GM19324 (cell line): ENCODE data around the gene ARL5C.

ENCODE experiments used
- ATAC-seq: cut with Tn5 transposase; IDR thresholded peaks from one replicate; pipeline ENCODE4 v1.9.1; 2021; ENCODE audit warnings: mild to moderate bottlenecking, moderate library complexity; ENCODE audit not compliant: unreplicated experiment, low FRiP score

ARL5C gene, protein sequence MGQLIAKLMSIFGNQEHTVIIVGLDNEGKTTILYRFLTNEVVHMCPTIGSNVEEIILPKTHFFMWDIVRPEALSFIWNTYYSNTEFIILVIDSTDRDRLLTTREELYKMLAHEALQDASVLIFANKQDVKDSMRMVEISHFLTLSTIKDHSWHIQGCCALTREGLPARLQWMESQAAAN

DNA sequence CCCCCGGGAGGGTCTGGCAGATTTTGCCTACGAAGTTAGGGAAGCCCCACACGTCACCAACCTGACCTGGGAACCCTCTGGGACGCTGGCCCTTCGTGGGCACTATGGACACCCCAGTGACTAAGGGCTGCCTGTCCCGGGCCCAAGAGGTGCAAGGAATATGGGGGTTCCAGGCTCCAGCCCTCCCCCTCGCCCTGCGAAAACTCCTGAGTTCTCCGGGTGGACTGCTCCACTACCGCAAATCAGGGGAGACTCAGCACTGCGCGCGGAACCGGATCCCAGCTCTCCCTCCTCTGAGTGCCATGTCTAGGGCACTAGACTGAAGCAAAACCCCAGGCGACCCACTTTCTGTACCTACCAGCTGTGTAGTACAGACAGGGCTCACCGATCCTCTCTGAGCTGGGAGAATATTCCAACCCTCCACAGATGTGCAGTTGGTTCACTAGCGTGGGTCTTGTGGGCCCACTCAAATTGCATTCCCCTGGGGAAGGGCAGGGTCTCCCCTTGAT is at the start of gene ARL5C:
Gene ARL5C (minus strand): TSS at position 321 of the 509 bp plus-strand sequence. CDS start 401 bp downstream, outside the sequence.
- ATAC-seq, result no peak

DNA sequence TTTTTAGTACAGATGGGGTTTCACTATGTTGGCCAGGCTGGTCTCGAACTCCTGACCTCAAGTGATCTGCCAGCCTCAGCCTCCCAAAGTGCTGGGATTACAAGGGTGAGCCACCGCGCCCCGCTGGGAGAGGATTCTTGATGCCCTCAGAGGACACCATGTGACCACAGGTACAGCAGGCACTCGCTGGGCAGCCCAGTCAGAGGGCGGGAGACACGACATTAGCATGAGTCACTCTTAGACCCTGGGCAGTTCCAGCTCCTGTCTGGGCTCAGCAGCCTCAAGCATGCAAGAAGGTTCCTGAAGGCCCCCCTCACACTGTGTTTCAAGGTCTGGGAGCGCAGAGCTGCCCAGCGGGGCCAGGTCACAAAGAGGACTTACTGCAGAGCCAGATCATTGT is 47.9 kb upstream of the ARL5C start:
- no peak for ATAC-seq

DNA sequence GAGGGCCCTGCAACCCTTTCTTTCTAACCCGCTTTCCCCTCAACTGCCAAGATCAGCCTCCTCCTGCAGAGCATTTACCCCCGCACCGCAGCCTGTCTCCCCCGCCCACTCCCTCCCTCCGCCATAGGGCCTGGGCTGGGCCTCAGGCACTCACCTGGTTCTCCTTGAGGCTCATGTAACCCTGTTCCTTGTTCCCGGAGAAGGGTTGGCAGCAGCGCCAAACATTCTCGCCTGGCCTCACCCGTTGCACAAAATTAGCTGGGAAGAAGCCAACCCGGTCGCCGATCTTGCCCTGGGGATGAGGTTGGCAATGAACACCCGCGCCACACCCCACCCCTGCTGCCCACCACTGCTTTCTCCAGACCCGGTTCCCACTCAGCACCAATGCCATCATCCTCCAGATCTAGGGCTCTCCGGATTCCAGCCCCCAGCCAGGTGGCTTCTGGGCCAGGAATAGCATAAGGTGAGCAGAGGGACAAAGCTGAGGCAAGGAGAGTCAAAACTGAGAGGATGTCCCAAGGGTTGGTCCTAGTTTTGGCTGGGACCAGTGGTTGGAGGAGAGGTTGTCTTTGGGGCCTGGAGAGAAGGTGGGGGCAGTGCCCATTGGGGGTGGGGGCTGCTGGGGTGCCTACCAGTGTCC is 47.0 kb upstream of the ARL5C start:
- ATAC-seq, result no peak

DNA sequence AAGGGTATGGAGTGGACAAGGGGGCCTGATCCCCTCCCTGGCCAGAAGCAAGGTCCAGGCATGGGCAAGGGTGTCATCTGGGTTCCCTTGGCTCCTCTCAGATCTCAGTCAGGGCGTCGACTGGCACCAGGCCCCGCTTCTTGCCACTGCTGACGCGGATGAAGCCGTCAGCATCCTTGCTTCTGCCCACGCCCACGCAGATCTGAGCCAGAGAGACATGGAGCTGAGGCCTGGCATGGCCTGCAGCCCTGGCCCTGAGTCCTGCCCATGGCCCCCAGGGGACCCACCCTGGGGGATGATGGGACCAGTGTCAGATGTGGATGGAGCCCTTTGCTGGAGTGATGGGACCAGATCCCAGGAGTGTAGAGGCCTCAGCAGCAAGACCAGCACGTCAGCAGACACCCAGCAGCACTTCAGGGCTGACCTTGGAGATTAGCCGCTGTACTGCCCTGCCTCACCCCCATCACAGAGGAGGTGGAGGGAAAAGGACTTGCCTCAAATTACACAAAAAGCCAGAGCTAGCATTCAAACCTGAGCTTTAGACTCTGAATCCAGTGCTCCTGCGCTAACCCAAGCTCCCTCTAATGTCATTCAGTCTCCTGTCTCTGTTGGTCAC is 46.3 kb upstream of the ARL5C start:
- ATAC-seq, result no peak

DNA sequence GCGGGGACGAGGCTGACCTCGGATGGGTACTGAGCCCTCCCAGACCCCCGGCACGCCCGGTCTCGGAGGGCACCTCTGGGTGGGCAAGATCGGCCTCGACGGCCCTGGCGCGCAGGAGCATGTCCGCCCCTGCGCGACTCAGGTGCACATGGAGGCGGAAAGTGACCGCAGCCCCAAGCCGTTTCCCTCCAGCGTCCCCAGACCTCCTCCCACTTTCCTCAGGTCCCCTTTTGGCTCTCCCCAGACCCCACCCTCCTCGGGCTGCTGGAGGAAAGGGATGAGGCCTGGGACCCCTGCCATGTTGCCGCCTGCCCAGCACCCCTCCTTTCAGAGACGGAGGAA is 44.1 kb upstream of the ARL5C start:
- ATAC-seq, result no peak

DNA sequence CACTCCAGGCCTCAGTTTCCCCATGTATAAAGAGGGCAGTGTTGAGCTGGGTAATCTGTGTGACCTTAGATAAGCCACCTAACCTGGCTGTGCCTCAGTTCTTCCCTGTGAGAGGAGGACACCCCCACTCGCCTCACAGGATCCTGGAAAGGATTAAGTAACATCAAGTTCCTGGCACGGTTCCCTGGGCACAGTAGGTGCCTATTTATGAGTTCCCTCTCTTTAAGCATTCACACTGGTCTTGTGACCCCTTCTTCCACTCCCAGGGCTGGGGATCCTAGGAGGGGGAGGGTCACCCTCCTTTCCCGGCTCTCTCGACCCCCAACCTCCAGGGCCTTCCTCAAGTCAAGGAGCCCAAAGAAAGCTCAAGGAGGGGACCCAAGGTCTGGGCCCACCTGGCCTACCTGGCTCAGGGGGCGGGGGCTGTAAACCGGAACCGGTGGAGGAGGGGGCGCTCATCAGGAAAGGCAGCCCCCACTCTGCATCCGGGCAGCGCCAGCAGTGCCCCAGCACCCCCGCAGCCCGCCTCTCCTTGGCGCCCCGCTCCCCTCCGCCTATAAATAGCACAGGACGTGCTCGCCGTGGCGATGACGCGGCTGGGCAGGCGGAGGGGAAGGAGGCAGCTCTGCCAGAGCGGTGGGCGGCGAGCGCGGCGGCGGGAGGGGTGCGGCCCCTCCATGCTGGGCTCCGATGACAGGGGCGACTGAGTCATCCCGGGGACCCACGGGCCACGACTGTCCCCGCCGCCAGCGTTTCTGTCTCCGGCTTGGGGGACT is 43.5 kb upstream of the ARL5C start:
- ATAC-seq, result no peak

DNA sequence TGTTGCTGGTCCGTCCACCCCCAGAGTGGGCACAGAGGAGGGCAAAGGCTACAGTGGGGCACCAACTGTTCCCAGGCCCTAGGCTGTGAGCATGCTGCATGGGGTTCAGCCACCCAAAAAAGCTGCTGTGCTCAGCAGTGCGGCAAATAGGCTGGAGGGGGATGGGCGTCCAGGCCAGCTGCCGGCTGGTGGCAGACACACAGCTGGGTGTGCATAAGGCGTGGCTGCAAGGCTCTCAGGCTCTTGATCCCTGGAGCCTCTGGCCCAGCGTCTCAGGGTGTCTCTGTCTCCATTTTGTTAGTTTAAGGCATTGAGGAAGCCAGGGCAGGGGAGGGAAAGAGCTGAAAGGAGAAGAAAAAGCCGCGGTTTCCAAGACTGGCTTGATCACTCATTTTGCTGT is 42.9 kb upstream of the ARL5C start:
- no peak for ATAC-seq

DNA sequence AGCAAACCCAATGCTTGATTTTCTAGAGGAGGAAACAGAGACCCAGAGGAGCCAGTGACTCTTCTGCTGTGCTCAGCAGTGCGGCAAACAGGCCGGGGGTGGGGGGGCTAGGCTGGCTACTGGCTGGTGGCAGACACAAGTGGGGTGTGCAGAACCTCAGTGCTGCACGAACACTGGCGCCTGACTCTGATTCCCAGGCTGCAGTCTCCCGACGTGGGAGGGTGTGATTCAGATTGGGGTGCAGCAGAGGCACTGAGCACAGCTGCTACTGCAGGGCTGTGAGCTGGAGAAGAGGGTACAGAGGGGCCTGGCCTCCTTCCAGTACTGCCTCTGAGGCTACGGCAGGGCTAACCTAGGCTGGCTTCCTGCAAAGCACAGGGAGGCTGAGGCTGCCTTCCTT is 42.2 kb upstream of the ARL5C start:
- ATAC-seq, result no peak

DNA sequence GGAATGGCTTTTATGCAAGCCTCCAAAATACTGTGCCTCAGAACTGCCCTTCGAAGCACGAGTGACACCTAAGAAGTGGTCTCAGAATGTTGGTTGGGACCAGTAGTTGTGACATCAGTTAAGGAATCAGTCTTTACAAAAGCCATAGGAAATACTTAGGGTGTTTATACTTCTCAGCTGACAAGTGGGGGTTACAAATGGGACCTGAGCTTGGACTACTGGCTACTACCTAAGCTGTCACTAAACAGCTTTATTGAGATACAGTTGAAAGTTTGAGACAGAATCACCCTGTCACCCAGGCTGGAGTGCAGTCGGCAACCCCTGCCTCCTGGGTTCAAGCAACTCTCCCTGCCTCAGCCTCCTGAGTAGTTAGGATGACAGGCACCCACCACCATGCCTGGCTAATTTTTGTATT is 39.2 kb upstream of the ARL5C start:
- no peak for ATAC-seq

DNA sequence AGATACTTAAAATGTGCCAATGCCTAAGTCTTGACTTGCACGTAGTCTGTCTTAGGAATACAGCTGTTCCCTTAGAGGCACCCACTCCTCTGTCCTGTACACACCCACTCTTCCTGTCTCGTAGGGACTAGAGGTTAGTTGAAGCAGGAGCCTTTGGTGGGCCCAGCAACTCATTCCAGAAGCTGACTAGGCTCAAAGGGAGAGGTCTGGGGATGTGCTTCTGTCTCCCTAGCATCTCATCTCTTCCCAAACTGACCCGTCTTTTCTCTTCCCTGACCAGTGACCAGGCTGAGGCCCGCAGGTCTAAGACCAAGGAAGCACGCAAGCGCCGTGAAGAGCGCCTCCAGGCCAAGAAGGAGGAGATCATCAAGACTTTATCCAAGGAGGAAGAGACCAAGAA is 38.3 kb upstream of the ARL5C start:
- ATAC-seq, result no peak

DNA sequence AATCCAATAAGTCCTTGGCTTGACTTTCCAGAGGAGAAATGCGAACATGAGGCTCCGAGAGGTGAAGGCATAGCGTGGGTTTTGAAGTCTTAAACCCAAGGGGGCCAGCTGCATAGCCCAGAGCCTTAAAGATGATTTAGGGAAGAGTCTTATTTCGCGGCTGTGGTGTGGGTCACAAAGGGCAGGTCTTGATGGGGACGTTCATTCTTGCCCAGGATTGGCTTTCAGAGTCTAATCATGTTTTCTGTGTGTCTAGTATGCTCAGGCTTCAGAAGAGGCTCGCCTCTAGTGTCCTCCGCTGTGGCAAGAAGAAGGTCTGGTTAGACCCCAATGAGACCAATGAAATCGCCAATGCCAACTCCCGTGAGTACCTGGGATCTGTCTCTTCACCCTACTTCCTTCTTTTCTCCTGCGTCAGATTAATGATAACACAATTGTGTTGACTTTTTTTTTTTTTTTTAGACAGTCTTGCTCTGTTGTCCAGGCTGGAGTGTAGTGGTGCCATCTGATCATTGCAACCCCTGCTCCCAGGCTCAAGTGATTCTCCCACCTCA is 35.1 kb upstream of the ARL5C start:
- ATAC-seq, result no peak

DNA sequence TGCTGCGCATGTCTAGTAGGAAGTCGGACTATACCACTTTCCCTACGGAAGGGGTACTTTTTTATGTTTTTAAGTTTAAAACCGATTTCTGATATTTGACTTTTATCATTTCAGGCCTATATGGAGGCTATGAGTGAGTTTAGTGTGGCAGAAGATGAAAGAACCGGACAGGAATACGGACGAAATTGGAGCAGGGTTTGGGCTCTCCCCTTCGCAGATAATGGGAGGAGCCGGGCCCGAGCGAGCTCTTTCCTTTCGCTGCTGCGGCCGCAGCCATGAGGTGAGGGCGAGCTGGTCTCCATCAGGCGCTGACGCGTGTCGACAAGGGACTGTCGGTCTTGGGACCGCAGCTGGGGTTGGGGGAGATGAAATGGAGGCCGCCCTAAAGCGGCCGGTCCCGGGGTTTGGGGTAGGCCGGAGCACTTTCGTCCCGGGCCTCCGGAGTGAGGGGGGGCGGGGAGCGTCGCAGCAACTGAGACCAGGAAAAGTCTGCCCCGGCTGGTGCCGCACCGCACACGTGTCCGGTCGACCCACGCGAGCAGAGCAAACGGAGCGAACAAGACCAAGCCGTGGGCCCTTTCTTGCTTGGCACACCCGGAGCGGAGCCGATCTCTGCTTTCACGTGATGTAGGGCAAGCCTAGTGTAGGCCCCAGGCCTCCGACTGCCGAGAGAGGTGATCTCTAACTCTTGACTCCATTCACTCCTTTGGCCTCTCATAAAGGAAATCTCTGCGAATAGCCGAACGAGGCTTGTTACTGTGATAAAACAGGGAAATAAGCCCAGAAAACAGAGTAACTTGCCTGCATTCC is 34.3 kb upstream of the ARL5C start, which contains the start of gene RPL19:
Gene RPL19 (plus strand): TSS at position 214 of the 810 bp plus-strand sequence. CDS start 62 bp downstream, at position 276.
- ATAC-seq, result peak; percentile 66

DNA sequence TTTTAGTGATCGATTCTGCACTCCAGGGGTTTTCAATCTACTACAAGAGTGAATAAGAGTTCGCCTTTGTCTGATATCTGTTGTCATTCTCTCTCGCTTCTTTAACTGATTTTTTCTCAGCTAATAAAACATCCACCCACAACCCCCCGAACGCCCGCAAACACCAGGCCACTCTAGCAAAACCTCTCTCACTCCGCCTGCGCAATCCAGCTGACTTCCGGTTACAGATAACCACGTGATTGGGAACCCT is 33.8 kb upstream of the ARL5C start:
- peak; percentile 64 for ATAC-seq

DNA sequence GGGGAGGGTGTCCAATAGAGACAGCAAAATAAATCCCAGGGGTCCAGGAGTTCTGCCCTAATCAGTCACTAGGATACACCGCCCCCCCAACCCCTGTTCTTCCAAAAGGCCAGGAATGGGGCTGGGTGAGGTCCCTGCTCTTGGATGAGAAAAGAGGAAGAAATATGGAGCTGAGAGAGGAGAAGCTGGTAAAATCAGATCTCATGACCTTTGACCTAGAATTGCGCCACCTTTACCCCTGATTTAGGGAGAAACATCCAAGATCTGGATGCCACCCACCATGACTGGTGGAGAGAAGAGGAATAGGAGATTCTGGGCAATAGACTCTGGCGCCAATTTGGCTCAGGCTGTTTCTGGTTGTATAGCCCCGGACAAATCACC is 32.2 kb upstream of the ARL5C start:
- ATAC-seq, result no peak

DNA sequence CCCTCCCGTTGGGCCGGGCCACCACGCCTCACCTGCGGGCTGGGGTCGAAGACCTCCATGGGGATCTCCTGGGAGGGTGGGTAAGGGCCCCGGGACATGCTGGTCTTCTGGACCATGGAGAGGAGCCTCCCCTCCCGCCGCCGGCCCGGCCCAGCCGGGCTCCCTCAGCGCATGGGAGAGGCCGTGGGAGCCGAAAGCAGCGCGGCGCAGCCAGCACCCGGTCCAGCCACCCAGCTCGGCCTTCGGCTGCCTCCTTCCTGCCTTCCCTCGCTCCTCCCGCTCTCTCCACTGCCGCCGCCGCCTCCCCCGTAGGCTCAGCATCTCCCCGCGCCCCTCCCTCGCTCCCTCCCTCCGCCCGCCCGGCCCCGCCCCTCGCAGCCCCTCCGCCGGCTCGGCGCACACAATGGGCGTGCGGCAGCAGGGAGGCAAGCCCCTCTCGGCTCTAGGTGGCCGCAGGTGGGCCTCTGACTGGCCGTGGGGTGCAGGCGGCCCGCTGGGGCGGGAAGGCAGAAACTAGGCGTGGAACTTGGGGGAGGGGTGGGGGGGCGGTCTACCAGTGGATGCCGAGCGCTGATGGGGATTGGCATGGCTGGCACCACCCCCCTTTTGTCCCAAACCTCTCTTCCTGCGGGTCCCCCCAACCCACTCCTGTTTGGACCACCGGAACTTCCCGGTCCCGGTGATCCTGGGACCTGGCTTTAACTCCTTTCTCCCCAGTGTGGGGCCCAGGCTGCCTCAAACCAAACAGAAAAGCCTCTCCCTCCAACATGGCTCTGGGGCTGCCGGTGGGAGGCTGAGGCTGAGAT is 31.6 kb upstream of the ARL5C start, which contains the start of gene CACNB1:
Gene CACNB1 (minus strand): TSS at position 290 of the 806 bp plus-strand sequence. CDS start 174 bp downstream, at position 116.
- no peak for ATAC-seq

DNA sequence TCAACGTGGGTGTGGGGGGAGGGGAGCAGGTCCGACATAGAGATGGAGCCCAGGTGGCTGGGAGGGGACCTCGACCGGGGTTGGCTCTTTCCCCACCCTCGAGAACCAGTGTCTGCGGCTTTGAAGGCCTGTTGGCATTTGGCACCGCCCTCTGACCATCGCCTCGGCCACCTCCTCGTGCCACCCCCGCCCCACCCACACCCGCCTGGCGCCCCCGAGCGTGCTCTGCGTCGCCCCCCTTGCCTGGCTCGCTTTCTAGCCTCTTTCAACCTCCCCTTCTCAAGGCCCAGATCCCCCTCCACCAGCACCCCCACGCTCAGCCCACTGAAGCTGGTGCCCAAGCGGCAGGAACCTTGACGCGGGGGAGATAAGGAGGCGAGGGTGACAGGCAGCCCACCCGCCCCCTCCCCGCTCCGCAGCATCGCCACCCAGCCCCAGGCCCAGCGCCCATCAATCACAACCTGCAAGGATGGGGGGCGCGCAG is 30.9 kb upstream of the ARL5C start:
- no peak for ATAC-seq

DNA sequence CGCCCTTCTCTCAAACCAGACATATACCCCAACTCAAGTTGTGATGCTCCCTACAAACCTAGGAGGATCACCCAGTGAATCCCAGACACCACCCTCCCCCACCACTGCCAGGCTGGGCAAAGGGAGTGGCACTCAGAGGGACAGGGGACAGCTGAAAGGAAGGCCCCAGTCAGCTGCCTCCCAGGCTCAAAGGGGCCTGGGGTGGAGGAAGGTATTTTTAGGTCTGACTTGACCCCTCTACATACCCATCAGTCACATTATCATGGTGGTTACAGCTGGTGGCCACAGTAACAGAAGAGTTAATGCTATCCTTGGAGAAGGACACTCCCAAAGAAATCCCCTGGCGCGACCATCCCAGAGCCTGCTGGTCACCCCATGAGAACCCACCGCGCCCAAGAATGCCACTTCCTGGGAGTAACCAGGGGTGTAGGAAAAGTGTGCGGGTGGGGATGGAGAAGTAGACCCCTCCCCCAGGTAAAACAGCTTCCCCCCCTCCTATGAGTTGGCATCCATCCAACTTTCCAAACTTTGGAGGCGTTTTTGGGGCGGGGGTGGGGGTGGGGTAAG is 30.4 kb upstream of the ARL5C start:
- no peak for ATAC-seq

DNA sequence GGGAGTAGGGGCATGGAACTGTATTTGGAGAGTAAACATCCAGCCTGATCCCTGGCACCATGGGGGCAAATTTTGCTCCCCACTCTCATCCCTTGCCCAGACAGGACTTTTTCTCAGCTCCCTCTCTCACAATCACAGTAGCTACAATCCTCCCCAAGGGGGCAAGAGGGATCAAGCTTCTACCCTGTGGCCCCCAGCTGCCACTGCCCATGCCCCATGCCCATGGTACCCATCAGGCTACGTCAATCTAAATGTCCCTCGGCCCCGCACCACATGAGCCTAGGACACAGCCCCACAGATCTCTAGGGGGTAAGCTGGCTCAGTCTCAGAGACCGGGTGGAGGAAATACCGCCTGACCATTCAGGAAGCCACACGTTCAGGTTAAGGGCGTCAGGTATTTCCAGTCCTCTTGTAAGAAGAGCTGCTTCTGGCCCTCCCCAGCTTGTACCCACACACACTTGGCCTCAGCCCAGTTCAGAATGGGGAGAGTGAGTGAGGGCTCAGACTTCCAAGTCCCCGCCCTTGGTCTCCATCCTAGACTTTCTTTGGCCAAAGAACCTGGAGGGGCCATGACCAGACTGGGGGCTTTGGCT is 29.7 kb upstream of the ARL5C start:
- no peak for ATAC-seq
